ENCODE data around the gene RPL11.
A peak's percentile ranks its signal among the peaks of the same experiment; 100 is the strongest.

RPL11 gene

DNA sequence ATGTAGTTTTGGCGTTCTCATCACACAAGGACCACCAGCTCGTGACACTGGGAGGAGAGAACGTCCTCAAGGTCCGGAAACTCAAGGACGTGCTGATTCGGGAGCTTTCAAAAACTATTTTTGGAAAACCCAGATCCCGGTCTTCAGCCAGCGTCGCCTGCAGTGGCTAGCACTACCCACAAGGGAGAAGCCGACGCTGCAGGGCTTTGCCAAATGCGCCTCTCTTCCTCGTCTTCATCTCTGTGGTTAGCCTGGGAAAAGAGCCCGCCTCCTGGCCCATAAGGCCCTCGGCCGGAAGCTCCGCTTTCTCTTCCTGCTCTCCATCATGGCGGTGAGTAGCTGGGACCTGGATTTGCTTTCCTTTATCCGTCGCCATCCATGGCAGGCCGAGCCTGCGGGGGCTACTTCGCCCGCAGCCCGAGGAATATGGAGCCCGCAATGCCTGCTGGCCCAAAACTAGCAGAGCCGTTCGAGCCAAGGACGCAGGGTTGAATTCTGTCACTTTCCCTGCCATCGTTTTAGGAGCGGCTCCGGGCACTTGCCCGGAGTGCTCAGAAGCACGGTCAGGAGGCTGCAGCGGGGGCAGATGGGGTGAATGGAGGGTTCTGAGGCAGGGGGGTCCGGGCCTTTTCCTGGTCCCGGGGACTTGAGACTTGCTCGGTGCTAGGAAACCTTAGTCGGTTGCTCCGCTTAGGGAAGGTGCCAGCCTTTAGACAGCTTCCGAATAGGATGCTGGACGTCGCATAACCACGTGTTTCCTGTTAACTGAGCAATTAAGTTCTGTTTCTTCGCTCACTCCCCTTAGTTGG is at the start of gene RPL11:
Gene RPL11, plus strand, starts transcription at position 308 of the 809 bp plus-strand sequence. Its CDS starts 18 bp downstream, at position 326.
- DNase-seq (ENCODE audit: low read depth) = peak; percentile 96
- peak within 1 kb of the TSS; percentile 100 for H3K4me3 ChIP-seq (ENCODE audit: control insufficient read depth, low read depth, low read length)
- peak; percentile 72 for TF ChIP-seq CTCF (conservative IDR thresholded peaks at IDR 0.05; ENCODE audit: control insufficient read depth, insufficient read depth, low read depth, low read length)

- no peak overlapping the region for H3K4me3 ChIP-seq (ENCODE audit: control insufficient read depth, low read depth, low read length)
- no peak for DNase-seq (ENCODE audit: low read depth)
- no peak for TF ChIP-seq CTCF (conservative IDR thresholded peaks at IDR 0.05; ENCODE audit: control insufficient read depth, insufficient read depth, low read depth, low read length)
Observed at GRCh38 chr1:23643736-23644554, 47.7 kb upstream of the RPL11 start.

GRCh38 chr1:23644555-23644866 is 47.1 kb upstream of the RPL11 start:
- no peak overlapping the region for H3K4me3 ChIP-seq (ENCODE audit: control insufficient read depth, low read depth, low read length)
- DNase-seq (ENCODE audit: low read depth) = no peak
- TF ChIP-seq CTCF (conservative IDR thresholded peaks at IDR 0.05; ENCODE audit: control insufficient read depth, insufficient read depth, low read depth, low read length) = no peak

DNA sequence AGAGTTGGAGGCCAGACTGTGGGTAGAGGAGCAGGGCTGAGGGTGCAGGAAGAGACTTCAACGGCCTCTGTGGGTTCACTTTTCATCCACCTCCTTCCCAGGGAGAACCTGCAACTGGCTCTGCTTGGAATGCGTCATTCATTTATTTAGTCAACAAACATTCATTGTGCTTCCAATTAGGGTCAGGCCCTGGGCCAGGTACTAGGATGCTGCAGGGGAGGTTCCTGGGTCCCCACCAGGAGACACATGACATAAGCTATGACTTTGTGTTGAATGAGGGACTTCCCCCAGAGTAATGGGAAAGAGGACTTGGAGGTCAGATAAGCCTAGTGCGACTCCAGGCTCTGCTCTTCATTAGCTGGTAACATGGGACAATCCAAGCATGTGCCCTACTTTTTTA is 46.3 kb upstream of the RPL11 start:
- no peak overlapping the region for H3K4me3 ChIP-seq (ENCODE audit: control insufficient read depth, low read depth, low read length)
- no peak for DNase-seq (ENCODE audit: low read depth)
- TF ChIP-seq CTCF (conservative IDR thresholded peaks at IDR 0.05; ENCODE audit: control insufficient read depth, insufficient read depth, low read depth, low read length) = no peak

GRCh38 chr1:23646091-23646490 is 45.5 kb upstream of the RPL11 start:
- peak; percentile 27 for DNase-seq (ENCODE audit: low read depth)
- H3K4me3 ChIP-seq (ENCODE audit: control insufficient read depth, low read depth, low read length) = no peak overlapping the region
- no peak for TF ChIP-seq CTCF (conservative IDR thresholded peaks at IDR 0.05; ENCODE audit: control insufficient read depth, insufficient read depth, low read depth, low read length)

DNA sequence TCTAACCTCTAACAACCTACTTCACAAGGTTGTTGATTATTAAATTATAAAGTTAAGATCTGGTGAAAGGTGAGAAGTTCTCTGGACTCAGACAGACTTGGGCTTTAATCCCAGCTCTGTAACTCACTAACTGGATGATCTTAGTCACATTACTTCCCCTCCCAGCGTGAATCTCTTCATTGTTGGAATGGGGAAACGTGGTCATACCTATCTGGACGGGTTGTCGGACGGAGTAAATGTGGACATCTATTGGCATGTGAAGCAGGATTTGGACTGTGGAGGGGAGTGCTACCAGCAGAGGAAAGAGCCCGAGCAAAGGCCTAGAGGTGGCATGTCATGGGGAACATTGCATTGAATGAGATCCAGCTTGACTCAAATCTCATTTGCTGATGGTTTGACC is 45.1 kb upstream of the RPL11 start:
- no peak overlapping the region for H3K4me3 ChIP-seq (ENCODE audit: control insufficient read depth, low read depth, low read length)
- DNase-seq (ENCODE audit: low read depth) = no peak
- TF ChIP-seq CTCF (conservative IDR thresholded peaks at IDR 0.05; ENCODE audit: control insufficient read depth, insufficient read depth, low read depth, low read length) = no peak

Data from fibroblast of mammary gland (primary cell).